CD4-positive, alpha-beta T cell (primary cell): ENCODE measurements around the gene GLUL. TPM values are rescaled to one million over a fixed set of nuclear protein-coding genes. Genes with fewer than 3 reads are reported as not detected.

Experiments
- ATAC-seq: fragments of 200-7000 bp; cut with Tn5 transposase; one replicate; pipeline ENCODE4 v1.10.0; 2022; ENCODE audit warnings: mild to moderate bottlenecking; ENCODE audit not compliant: poor library complexity
- CTCF ChIA-PET: fragments of 350-600 bp; sonication (Branson Sonifier 250); formaldehyde crosslinking; loops from one replicate; lab custom pipeline; 2021; ENCODE audit warnings: antibody characterized with exemption, inconsistent platforms; lab: Charles Lee
- POLR2A ChIA-PET: fragments of 350-600 bp; sonication (Branson Sonifier 250); formaldehyde crosslinking; loops from one replicate; lab custom pipeline; 2021; ENCODE audit warnings: antibody characterized with exemption, inconsistent platforms; lab: Charles Lee
- DNase-seq, 14 experiments: peaks; one replicate each; pipeline ENCODE4 v3.0.0-alpha.2; 2013 to 2020; ENCODE audit warnings: mixed read lengths in 2 of 14
- H3K27ac ChIP-seq, 2 donors: one replicate each; pipeline versions ENCODE4 v1.5.1 to v1.7.0; 2013; ENCODE audit warnings: low read length in 2 of 2, low read depth in 1 of 2, mild to moderate bottlenecking in 1 of 2
- H3K27me3 ChIP-seq, 2 experiments: 1 replicate in 1 of 2; 2 replicates in 1 of 2; pipeline versions ENCODE4 v1.6.1 to v1.7.0; 2013; ENCODE audit warnings: low read length in 2 of 2, control low read depth in 1 of 2, mild to moderate bottlenecking in 1 of 2, moderate library complexity in 1 of 2; ENCODE audit not compliant: insufficient read depth in 2 of 2, control insufficient read depth in 1 of 2
- H3K36me3 ChIP-seq: one replicate; pipeline ENCODE4 v1.6.1; 2013; ENCODE audit warnings: low read length, control low read depth; ENCODE audit not compliant: insufficient read depth
- H3K4me1 ChIP-seq: one replicate; pipeline ENCODE4 v1.6.1; 2013; ENCODE audit warnings: low read length, control low read depth; ENCODE audit not compliant: insufficient read depth
- H3K4me3 ChIP-seq: one replicate; pipeline ENCODE4 v1.5.1; 2013; ENCODE audit warnings: mild to moderate bottlenecking, low read length, moderate library complexity
- H3K9me3 ChIP-seq, 2 experiments: 1 replicate in 1 of 2; 2 replicates in 1 of 2; pipeline versions ENCODE4 v1.6.1 to v1.7.0; 2013; ENCODE audit warnings: low read length in 2 of 2, mild to moderate bottlenecking in 2 of 2, control low read depth in 1 of 2, moderate library complexity in 1 of 2; ENCODE audit not compliant: control insufficient read depth in 1 of 2, insufficient read depth in 1 of 2
- H3K27ac Mint-ChIP-seq: one replicate; pipeline ENCODE4 v1.8.0; 2020; ENCODE audit warnings: mixed read lengths
- H3K27me3 Mint-ChIP-seq: one replicate; pipeline ENCODE4 v1.8.0; 2021; ENCODE audit warnings: mixed read lengths
- H3K36me3 Mint-ChIP-seq: one replicate; pipeline ENCODE4 v1.8.0; 2021; ENCODE audit warnings: low read depth, mixed read lengths
- H3K4me1 Mint-ChIP-seq: one replicate; pipeline ENCODE4 v1.8.0; 2021; ENCODE audit warnings: low read depth, mixed read lengths
- H3K4me3 Mint-ChIP-seq: one replicate; pipeline ENCODE4 v1.8.0; 2020; ENCODE audit warnings: mild to moderate bottlenecking, mixed read lengths
- H3K9me3 Mint-ChIP-seq: one replicate; pipeline ENCODE4 v1.8.0; 2020; ENCODE audit warnings: mixed read lengths
- intact Hi-C, 2 experiments: fragments of 100-400 bp; cut with DNase I in 1 of 2; cut with micrococcal nuclease in 1 of 2; formaldehyde crosslinking; loops; one replicate each; pipeline versions ENCODE4 v1.15.1 to v1.9.0; 2023 to 2025; cut with DNase I, micrococcal nuclease
- total RNA-seq, 174 experiments: library from RNA in 2 of 174; stranded (reverse) in 2 of 174; gene quantifications; one replicate each; pipeline ENCODE4 v1.2.3 and lab custom pipeline; 2021 to 2026
- TF ChIP-seq, protein P1 (sequence below): fragments of 200-600 bp; IDR thresholded peaks from one replicate; pipeline ENCODE4 v1.8.0; 2022; ENCODE audit warnings: antibody characterized with exemption, mild to moderate bottlenecking

GLUL gene
- total RNA-seq, 2 experiments from 2014 or later, result 60.4 to 64.0 TPM

DNA sequence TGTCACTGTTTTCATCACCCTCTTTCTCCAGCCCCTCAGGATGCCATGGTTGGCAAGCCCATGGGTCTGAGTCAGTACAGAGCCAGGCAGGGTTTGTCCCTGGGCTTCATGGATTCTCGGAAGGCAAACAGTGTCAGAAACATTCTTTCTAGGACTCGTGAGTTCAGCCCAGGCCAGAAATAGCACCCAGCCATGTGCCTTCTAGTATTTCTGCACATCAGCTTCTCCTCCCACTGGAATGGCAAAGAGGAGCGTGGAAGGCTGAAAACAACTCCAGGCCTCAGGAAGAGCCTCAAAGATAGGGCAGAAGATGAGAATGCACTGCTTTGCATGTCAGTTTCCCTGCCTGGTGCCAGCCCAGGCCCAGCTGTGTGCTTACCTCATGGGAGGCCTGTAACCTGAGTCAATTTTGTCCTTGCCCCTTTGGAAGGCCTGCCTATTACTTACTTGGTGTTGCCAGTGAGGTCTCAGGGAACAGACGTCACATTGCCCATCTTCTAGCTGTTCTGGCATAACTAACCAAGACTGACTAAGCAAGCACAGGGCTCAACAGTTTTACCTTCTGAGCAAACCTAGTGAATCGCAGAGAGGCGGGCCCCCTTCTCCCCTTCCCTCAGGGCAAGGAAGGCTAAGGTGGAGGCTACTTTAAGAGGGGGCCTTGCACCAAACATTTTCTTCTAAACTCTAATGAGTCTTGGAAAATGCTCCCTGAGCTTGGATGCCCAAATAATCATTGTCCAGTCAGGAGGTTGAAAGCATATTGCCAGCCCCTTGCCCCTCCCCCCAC lies 42.4 kb downstream of the GLUL start:
- ATAC-seq (no peak), DNase-seq (no peak)
- H3K36me3 Mint-ChIP-seq, result no peaks in the 10 kb centered on the region
- no peak overlapping the region for H3K4me3 Mint-ChIP-seq
- no peak overlapping the region for H3K27ac Mint-ChIP-seq
- H3K27me3 Mint-ChIP-seq, result no peaks in the 10 kb centered on the region
- H3K9me3 Mint-ChIP-seq, result no peaks in the 10 kb centered on the region
- intact Hi-C loops, result no loop called here
- no peaks in the 10 kb centered on the region for H3K9me3 ChIP-seq
- ChIA-PET CTCF (no interaction called here), POLR2A (no interaction called here)
- H3K4me3 ChIP-seq, result no peak overlapping the region
- H3K27ac ChIP-seq, result no peak overlapping the region
- H3K4me1 Mint-ChIP-seq, result no peaks in the 10 kb centered on the region
- H3K27me3 ChIP-seq, result no peaks in the 10 kb centered on the region
- TF ChIP-seq, protein P1, sequence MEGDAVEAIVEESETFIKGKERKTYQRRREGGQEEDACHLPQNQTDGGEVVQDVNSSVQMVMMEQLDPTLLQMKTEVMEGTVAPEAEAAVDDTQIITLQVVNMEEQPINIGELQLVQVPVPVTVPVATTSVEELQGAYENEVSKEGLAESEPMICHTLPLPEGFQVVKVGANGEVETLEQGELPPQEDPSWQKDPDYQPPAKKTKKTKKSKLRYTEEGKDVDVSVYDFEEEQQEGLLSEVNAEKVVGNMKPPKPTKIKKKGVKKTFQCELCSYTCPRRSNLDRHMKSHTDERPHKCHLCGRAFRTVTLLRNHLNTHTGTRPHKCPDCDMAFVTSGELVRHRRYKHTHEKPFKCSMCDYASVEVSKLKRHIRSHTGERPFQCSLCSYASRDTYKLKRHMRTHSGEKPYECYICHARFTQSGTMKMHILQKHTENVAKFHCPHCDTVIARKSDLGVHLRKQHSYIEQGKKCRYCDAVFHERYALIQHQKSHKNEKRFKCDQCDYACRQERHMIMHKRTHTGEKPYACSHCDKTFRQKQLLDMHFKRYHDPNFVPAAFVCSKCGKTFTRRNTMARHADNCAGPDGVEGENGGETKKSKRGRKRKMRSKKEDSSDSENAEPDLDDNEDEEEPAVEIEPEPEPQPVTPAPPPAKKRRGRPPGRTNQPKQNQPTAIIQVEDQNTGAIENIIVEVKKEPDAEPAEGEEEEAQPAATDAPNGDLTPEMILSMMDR, result no peak
- H3K4me1 ChIP-seq, result no peaks in the 10 kb centered on the region
- H3K36me3 ChIP-seq, result no peaks in the 10 kb centered on the region

DNA sequence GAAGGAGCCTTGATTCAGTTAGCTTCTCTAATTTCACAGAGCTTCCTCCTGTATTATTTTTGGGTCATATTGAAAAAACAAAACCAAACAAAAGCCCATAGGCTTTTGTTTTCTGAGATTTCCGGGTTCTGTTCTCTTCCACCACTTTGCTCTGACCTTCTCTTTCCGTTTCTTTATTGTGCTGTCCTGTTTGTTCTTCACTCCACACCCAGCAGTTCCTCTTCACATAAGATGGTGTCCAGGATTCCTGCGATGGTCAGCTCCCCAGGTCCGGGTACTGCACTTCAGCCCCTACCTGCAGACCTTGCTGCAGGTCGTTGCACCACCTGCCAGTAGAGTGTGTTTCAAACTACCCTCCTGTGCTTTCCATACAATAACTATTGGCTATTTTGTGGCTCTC lies 44.6 kb downstream of the GLUL start:
- Mint-ChIP-seq H3K4me1 (no peaks in the 10 kb centered on the region), H3K4me3 (no peak overlapping the region), H3K9me3 (no peaks in the 10 kb centered on the region), H3K36me3 (no peaks in the 10 kb centered on the region), H3K27ac (no peak overlapping the region), H3K27me3 (no peaks in the 10 kb centered on the region)
- H3K4me1 ChIP-seq, result no peaks in the 10 kb centered on the region
- no peaks in the 10 kb centered on the region for H3K9me3 ChIP-seq
- TF ChIP-seq, protein P1, result no peak
- H3K27ac ChIP-seq, result no peak overlapping the region
- H3K27me3 ChIP-seq, result no peaks in the 10 kb centered on the region
- CTCF ChIA-PET, result no interaction called here
- intact Hi-C loops, result no loop called here
- POLR2A ChIA-PET, result no interaction called here
- no peaks in the 10 kb centered on the region for H3K36me3 ChIP-seq
- DNase-seq, result no peak
- no peak overlapping the region for H3K4me3 ChIP-seq
- no peak for ATAC-seq

DNA sequence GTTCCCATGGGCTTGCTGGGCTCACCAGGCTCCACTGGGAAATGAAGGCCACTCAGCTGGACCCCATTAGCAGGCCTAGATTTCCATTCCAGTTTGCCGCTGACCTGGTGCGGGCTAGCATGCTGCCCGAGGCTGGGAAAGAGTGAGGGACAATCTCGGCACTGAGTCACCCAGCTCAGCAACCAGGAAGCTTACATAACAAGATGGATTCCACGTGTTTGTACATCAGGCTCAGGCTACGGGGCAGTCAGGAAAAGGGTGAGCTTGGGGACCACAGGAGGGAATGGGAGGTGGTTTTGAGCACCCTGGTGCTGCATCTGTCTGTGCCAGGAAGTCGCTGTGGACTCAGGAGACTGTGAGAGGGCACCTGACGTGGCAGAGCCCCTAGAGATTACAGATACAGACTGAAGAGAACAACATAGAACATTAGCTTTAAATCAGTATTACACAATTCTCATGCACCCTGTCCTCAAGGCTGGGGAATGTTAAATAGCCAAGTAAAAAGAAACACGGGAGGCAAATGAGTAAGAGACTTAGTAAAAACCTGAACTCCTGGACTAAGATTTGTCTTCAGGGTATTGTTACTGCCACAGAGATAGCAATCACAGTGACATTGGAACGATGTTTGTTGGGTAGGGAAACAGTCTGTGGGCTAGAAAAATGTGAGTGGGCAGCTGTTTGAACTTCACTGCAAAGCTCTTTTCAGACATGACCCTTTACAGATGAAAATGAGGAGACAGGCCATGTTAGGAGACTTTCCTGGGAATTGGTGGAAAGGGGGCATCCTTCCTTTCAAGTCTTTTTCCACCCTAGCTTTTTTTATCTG lies 51.1 kb downstream of the GLUL start:
- no peak for ATAC-seq
- H3K9me3 Mint-ChIP-seq, result no peaks in the 10 kb centered on the region
- CTCF ChIA-PET, result no interaction called here
- H3K27me3 Mint-ChIP-seq, result no peaks in the 10 kb centered on the region
- no peaks in the 10 kb centered on the region for H3K4me1 Mint-ChIP-seq
- POLR2A ChIA-PET, result no interaction called here
- Histone ChIP-seq H3K9me3 (no peaks in the 10 kb centered on the region), H3K27ac (no peak overlapping the region), H3K27me3 (no peaks in the 10 kb centered on the region), H3K36me3 (no peaks in the 10 kb centered on the region), H3K4me1 (no peaks in the 10 kb centered on the region), H3K4me3 (no peak overlapping the region)
- H3K27ac Mint-ChIP-seq, result no peak overlapping the region
- DNase-seq, result no peak
- H3K4me3 Mint-ChIP-seq, result no peak overlapping the region
- intact Hi-C loops, result no loop called here
- no peaks in the 10 kb centered on the region for H3K36me3 Mint-ChIP-seq
- TF ChIP-seq, protein P1, result no peak
